RKO (cell line): ENCODE measurements around the gene CDV3.
A peak's percentile ranks its signal among the peaks of the same experiment; 100 is the strongest.

Experiments
- DNase-seq: peaks from one replicate; pipeline ENCODE4 v3.0.0-alpha.2; 2016; ENCODE audit warnings: low spot score

CDV3 gene

GRCh38 chr3:133568294-133569014 is 5.0 kb upstream of the CDV3 start:
- DNase-seq: peak; percentile 81

DNA sequence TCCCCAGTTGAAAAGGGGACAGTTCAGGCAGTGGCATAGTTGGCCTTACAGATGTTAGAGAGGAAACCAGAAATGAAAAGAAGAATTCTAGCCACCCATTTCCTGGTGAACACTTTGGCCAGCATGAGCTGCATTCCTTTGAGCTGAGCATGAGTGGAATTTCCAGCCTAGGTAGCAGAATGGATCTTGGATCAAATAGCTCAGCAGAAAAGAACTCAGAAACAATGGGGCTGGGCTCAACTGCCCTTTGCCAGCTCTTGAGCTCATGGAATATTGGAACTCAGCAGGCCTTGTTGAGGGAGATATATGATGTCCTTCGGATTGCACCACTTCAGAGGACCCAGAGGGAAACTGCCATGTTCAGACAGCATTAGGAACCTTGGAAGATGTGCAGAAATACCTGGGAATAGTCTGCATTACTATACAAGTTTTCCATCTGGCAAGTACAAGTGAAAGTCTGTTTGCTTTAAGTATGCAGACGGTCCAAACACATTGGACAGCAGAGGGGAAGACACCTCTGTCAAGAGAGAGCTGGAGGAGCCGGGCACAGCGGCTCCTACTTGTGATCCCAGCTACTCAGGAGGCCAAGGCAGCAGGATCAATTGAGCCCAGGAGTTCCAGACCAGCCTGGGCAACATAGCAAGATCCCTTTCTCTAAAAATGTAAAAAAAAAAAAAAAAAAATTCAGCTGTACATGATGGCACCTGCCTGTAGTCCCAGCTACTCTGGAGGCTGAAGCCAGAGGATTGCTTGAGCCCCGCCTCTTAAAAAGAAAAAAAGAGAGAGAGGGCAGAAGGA is 3.1 kb upstream of the CDV3 start:
- DNase-seq: no peak

GRCh38 chr3:133570937-133571320 is 2.6 kb upstream of the CDV3 start:
- DNase-seq: no peak

- DNase-seq: peak; percentile 42
Observed at GRCh38 chr3:133572158-133573053, 1.1 kb upstream of the CDV3 start.

- peak; percentile 99 for DNase-seq
Observed at GRCh38 chr3:133573054-133573628, 345 bp upstream of the CDV3 start.

- DNase-seq: peak; percentile 91
Observed at GRCh38 chr3:133574260-133574881, 885 bp downstream of the CDV3 start.

GRCh38 chr3:133575086-133575485 is 1.6 kb downstream of the CDV3 start:
- peak; percentile 48 for DNase-seq

- no peak for DNase-seq
Observed at GRCh38 chr3:133576169-133576568, 2.7 kb downstream of the CDV3 start.

- DNase-seq: peak; percentile 78
Observed at GRCh38 chr3:133578548-133579191, 5.2 kb downstream of the CDV3 start.

GRCh38 chr3:133583396-133583795 is 9.9 kb downstream of the CDV3 start:
- no peak for DNase-seq

DNA sequence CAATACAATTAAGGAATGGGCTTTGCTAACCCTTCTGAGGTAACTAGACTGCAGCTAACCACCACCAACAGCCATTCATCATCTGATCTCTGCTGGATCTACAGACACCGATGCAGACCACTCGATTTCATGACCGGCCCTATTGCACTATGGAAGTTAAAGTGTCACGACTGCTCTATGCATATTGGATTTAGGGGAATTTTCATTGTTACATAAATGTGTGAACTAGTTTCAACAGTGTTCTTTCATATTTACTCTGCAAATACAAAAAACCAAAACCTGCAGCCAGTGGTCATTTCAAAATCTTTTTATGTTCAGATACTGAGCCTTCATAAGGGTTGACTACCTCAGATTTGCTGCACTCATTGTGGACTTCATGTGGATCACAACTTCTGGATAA is 14.5 kb downstream of the CDV3 start:
- no peak for DNase-seq

GRCh38 chr3:133588784-133589465 is 15.4 kb downstream of the CDV3 start:
- no peak for DNase-seq

DNA sequence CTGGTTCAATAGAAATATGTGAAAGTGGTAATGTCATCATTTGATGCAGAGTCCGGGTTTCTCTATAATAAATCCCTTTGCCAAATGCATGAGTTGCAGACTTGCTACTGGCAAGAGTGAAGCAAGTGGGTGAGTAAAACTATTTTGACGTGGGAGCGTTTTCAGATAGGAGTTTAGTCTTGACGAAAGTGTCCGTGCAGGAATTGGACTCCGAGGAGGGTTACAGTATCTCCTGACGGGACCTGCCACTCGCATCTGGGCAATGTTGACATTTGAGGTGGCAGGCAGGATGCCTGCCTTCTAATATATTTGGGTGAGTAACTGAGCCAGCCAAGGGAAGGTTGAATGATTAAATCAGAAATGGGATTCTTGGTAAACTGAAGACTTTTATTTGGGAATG is 16.0 kb downstream of the CDV3 start:
- DNase-seq: no peak

DNA sequence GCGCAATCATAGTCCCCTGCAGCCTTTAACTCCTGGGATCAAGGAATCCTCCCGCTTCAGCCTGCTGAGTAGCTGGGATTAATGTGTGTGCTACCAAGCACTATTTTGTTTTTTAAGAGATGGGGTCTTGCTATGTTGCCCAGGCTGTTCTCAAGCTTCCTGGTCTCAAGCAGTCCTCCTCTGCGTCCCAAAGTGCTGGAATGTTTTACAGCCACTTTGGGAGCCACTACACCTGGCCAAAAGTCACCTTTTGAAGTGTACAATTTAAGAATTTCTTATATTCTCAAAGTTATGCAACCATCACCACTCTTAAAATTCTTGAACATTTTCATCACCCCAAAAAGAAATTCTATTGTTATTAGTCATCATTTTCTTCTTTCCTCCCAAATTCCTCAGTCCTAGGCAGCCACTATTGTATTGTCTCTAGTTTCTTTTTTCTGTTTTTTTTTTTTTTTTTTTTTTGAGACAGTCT is 17.8 kb downstream of the CDV3 start:
- DNase-seq: peak; percentile 46

- DNase-seq: no peak
Observed at GRCh38 chr3:133592843-133593242, 19.4 kb downstream of the CDV3 start.

- no peak for DNase-seq
Observed at GRCh38 chr3:133593243-133593642, 19.8 kb downstream of the CDV3 start.

DNA sequence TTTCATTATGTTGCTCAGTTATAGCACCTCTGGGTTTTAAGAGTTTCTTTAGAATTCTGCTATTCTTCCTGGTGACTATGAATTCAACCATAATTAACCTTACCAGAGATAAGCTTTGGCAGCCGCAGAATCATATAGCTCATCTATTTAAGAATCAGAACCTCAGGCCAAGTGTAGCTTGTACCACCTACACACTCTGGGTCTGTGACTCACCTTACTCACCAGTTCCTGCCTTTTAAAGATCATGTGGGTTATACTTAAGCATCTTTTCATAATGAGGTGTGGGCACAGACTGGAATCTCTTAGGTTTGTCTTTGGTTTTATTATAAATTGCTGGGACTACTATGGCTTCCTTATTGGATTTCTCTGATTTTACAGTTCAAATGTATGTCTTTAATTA is 21.9 kb downstream of the CDV3 start:
- DNase-seq: peak; percentile 56

- no peak for DNase-seq
Observed at GRCh38 chr3:133598405-133598804, 24.9 kb downstream of the CDV3 start.

DNA sequence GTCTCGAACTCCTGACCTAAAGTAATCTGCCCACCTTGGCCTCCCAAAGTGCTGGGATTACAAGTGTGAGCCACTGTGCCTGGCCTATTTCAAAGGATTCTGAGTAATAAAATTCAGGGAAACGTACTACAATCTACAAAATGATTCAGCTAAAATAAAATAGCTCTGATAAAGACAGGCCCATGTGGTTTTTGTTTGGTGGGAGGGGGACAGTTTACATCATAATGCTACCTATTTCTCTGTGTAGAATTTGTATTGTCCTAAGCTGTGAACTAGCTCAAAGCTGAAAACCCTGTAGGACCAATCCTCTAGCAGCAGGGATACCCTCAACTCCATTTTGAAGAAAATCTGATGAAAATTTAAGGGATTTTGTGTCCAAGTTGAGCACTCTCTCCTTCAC is 25.8 kb downstream of the CDV3 start:
- no peak for DNase-seq

- no peak for DNase-seq
Observed at GRCh38 chr3:133600572-133601081, 27.1 kb downstream of the CDV3 start.
